LNCAP (cell line): ENCODE data around the gene MMD.

Experiments used
- CTCF ChIP-seq: fragments of 450-650 bp; IDR thresholded peaks from 2 replicates; pipeline ENCODE4 v1.5.1; 2017; ENCODE audit warnings: mild to moderate bottlenecking

MMD gene

GRCh38 chr17:55420067-55420775, 1.4 kb downstream of the MMD start:
- no peak for TF ChIP-seq CTCF

- no peak for TF ChIP-seq CTCF
Measured at GRCh38 chr17:55418369-55419268, 3.0 kb downstream of the MMD start.

GRCh38 chr17:55417411-55418268, 4.0 kb downstream of the MMD start:
- TF ChIP-seq CTCF = no peak

DNA sequence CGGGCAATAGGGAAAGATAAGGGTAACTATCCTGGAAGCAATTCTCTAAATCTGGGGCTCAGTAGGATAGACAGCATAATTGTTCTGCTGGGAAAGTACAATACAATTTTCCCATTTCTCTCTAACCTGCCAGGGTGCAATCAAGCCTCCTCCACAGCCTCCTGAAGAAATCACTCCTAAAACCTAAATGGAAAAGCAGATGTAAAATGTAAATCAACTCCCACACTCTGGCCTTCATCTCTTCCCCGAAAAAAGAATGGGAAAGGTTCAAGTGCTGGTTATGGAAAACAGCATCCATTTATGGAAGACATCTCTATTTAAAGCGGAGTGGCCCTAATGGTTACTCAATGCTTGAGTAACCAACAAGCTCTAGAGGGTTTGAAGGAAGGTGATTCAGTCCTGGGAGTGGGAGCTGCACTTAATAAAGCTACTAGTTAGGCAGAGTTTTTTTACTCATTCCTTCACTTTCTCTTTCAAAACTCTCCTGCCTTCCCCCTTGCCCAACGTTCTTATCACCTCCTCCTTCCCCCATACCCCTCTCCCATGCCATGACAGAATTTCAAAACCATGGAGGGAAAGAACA, 5.1 kb downstream of the MMD start:
- TF ChIP-seq CTCF = no peak

- TF ChIP-seq CTCF = no peak
Measured at GRCh38 chr17:55416000-55416399, 5.6 kb downstream of the MMD start.

- TF ChIP-seq CTCF = no peak
Measured at GRCh38 chr17:55414983-55415382, 6.7 kb downstream of the MMD start.
